Neural cell (in vitro differentiated cells): ENCODE measurements around the gene SLC43A1. TPM values are rescaled to one million over a fixed set of nuclear protein-coding genes. Genes with fewer than 3 reads are reported as not detected.

ENCODE experiments used
- H2AFZ ChIP-seq: fragments of 200-600, 300-800 bp; sonication (generic), shearing (Covaris generic); 2 replicates; pipeline ENCODE4 v1.6.0; 2014; ENCODE audit warnings: low read depth, mild to moderate bottlenecking, antibody characterized with exemption, low read length, moderate library complexity
- H3F3A ChIP-seq: fragments of 200-600 bp; shearing (Covaris generic); 2 replicates; pipeline ENCODE4 v1.6.1; 2016; ENCODE audit warnings: mild to moderate bottlenecking, moderate library complexity, mixed read lengths, antibody characterized with exemption, low read length; ENCODE audit not compliant: insufficient read depth, poor library complexity, severe bottlenecking
- H3K27ac ChIP-seq: fragments of 200-600, 300-800 bp; sonication (generic), shearing (Covaris generic); 2 replicates; pipeline ENCODE4 v1.5.1; 2014; ENCODE audit warnings: mild to moderate bottlenecking, low read length, moderate library complexity
- H3K27me3 ChIP-seq: fragments of 300-800, 200-600 bp; sonication (generic), shearing (Covaris generic); 2 replicates; pipeline ENCODE4 v1.6.0; 2014; ENCODE audit warnings: mild to moderate bottlenecking, low read depth, low read length, moderate library complexity; ENCODE audit not compliant: insufficient read depth
- H3K36me3 ChIP-seq: fragments of 300-800, 200-600 bp; sonication (generic), shearing (Covaris generic); 2 replicates; pipeline ENCODE4 v1.5.1; 2014; ENCODE audit warnings: mild to moderate bottlenecking, antibody characterized with exemption, low read length, moderate library complexity; ENCODE audit not compliant: insufficient read depth
- H3K4me2 ChIP-seq: fragments of 300-800, 200-600 bp; sonication (generic), shearing (Covaris generic); 2 replicates; pipeline ENCODE4 v1.6.0; 2014; ENCODE audit warnings: mild to moderate bottlenecking, low read length
- H3K4me3 ChIP-seq: fragments of 300-800, 200-600 bp; sonication (generic), shearing (Covaris generic); 2 replicates; pipeline ENCODE4 v1.5.1; 2014; ENCODE audit warnings: mild to moderate bottlenecking, low read length, moderate library complexity
- H3K79me2 ChIP-seq: fragments of 200-600 bp; shearing (Covaris generic); replicated peaks from 2 replicates; pipeline ENCODE4 v1.6.0; 2014; ENCODE audit warnings: mild to moderate bottlenecking, low read length, moderate library complexity; ENCODE audit not compliant: insufficient read depth
- H3K9ac ChIP-seq: fragments of 300-800, 200-600 bp; sonication (generic), shearing (Covaris generic); 2 replicates; pipeline ENCODE4 v1.6.1; 2016; ENCODE audit warnings: mild to moderate bottlenecking, low read length, mixed read lengths
- H3K9me2 ChIP-seq: fragments of 200-600 bp; shearing (Covaris generic); 2 replicates; pipeline ENCODE4 v1.6.1; 2016; ENCODE audit warnings: mild to moderate bottlenecking, low read length, mixed read lengths; ENCODE audit not compliant: insufficient read depth
- H3K9me3 ChIP-seq: fragments of 200-600, 300-800 bp; sonication (generic), shearing (Covaris generic); 2 replicates; pipeline ENCODE4 v1.6.1; 2016; ENCODE audit warnings: mild to moderate bottlenecking, mixed run types, low read length, moderate library complexity, mixed read lengths
- H4K20me1 ChIP-seq: fragments of 200-600 bp; shearing (Covaris generic); 2 replicates; pipeline ENCODE4 v1.6.1; 2016; ENCODE audit warnings: mild to moderate bottlenecking, mixed run types; ENCODE audit not compliant: insufficient read depth
- CTCF ChIP-seq: fragments of 450-650 bp; IDR thresholded peaks from 2 replicates; pipeline ENCODE4 v1.5.1; 2014; ENCODE audit warnings: antibody characterized with exemption, mild to moderate bottlenecking, moderate library complexity; ENCODE audit not compliant: poor library complexity, severe bottlenecking
- EP300 ChIP-seq: fragments of 450-650 bp; conservative IDR thresholded peaks from 2 replicates; pipeline ENCODE4 v1.6.1; 2014; ENCODE audit warnings: antibody characterized with exemption, mild to moderate bottlenecking, moderate library complexity; ENCODE audit not compliant: poor library complexity, severe bottlenecking
- EZH2 ChIP-seq: fragments of 200-600, 300-800 bp; shearing (Covaris generic), sonication (generic); IDR thresholded peaks from 2 replicates; pipeline ENCODE4 v1.6.1; 2014; ENCODE audit warnings: antibody characterized with exemption, low read length, borderline replicate concordance, mild to moderate bottlenecking; ENCODE audit not compliant: insufficient read depth, poor library complexity, severe bottlenecking
- MXI1 ChIP-seq: fragments of 450-650 bp; conservative IDR thresholded peaks from 2 replicates; pipeline ENCODE4 v1.6.1; 2014; ENCODE audit warnings: antibody characterized with exemption, mild to moderate bottlenecking; ENCODE audit not compliant: poor library complexity, severe bottlenecking
- POLR2AphosphoS5 ChIP-seq: IDR thresholded peaks from 2 replicates; pipeline ENCODE4 v1.6.1; 2012
- RAD21 ChIP-seq: fragments of 450-650 bp; conservative IDR thresholded peaks from 2 replicates; pipeline ENCODE4 v1.6.1; 2014; ENCODE audit warnings: antibody characterized with exemption, mild to moderate bottlenecking, moderate library complexity
- REST ChIP-seq: IDR thresholded peaks from 2 replicates; pipeline ENCODE4 v1.6.1; 2012; ENCODE audit warnings: borderline replicate concordance
- SMC3 ChIP-seq: fragments of 450-650 bp; conservative IDR thresholded peaks from 2 replicates; pipeline ENCODE4 v1.6.1; 2014; ENCODE audit warnings: antibody characterized with exemption, mild to moderate bottlenecking, moderate library complexity; ENCODE audit not compliant: poor library complexity
- TAF1 ChIP-seq: IDR thresholded peaks from 2 replicates; pipeline ENCODE4 v1.6.1; 2012; ENCODE audit warnings: low read depth
- polyA plus RNA-seq: library from polyadenylated mRNA; depleted of rRNA; stranded (reverse); fragments of >200 nt; gene quantifications from 2 replicates; pipeline ENCODE4 v1.2.3, GENCODE V29; 2014

Gene SLC43A1
- polyA plus RNA-seq, 1 donor from 2014 or later = 3.3 TPM

DNA sequence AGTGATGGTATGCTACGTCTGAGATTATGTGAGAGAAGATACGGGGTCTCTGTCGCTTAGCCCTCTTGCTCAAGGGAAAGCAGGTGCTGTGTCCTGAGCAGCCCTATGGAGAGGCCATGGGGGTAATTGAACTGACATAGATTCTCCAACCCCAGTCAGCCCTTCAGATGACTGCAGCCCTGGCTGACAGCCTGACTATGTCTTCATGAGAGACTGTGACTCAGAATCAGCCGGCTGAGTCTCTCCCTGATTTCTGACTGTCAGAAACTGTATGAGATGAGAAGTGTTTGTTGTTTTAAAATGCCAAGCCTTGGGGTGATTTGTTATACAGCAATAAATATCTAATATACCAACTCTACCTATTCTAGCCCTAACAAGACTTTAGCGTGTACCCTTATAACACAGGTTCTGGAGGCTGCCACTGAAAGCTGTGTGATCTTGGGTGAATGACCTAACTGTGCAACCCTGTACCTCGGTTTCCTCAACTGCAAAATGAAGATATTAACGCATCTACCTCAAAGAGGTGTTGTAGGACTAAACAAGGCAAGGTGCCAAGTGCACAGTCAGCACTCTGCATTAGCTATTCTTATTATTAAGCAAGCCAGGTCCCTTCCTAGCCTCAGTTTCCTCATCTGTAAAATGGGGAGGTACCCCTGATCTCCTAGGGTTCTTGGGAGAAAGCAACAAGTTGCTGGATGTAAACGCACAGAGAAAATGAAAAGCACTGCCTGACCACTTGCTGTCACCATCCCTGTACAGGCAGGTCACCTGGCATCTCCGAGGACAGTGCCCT, 24.9 kb downstream of the SLC43A1 start:
- H3K79me2 ChIP-seq = no peaks in the 10 kb centered on the region
- H3K9me3 ChIP-seq = no peaks in the 10 kb centered on the region
- no peak overlapping the region for H3K9ac ChIP-seq
- no peaks in the 10 kb centered on the region for H3K27me3 ChIP-seq
- H2AFZ ChIP-seq = no peak overlapping the region
- no peaks in the 10 kb centered on the region for H3F3A ChIP-seq
- no peaks in the 10 kb centered on the region for H3K36me3 ChIP-seq
- TF ChIP-seq CTCF (no peak), TAF1 (no peak), REST (no peak), EZH2 (no peak), MXI1 (no peak), SMC3 (no peak), EP300 (no peak), RAD21 (no peak)
- H3K27ac ChIP-seq = no peak overlapping the region
- no peaks in the 10 kb centered on the region for H4K20me1 ChIP-seq
- no peak overlapping the region for H3K4me3 ChIP-seq
- no peaks in the 10 kb centered on the region for H3K9me2 ChIP-seq
- no peak overlapping the region for H3K4me2 ChIP-seq

- Histone ChIP-seq H3K4me2 (no peak overlapping the region), H3K79me2 (no peaks in the 10 kb centered on the region), H3F3A (no peaks in the 10 kb centered on the region), H3K36me3 (no peaks in the 10 kb centered on the region), H3K27ac (no peak overlapping the region), H3K9me3 (no peaks in the 10 kb centered on the region), H4K20me1 (no peaks in the 10 kb centered on the region), H3K27me3 (peaks cover 8% of the 10 kb centered on the region), H2AFZ (no peak overlapping the region), H3K9ac (no peak overlapping the region), H3K4me3 (no peak overlapping the region), H3K9me2 (no peaks in the 10 kb centered on the region)
- TF ChIP-seq EZH2 (no peak), POLR2AphosphoS5 (no peak), CTCF (no peak), EP300 (no peak), TAF1 (no peak), REST (no peak), SMC3 (no peak), RAD21 (no peak), MXI1 (no peak)
These were observed 27.4 kb downstream of the SLC43A1 start for GRCh38 chr11:57487920-57488659.
